Activated naive CD8-positive, alpha-beta T cell treated with anti-CD3 and anti-CD28 coated beads for 36 hours (primary cell): ENCODE data around the gene NTN3. TPM values are rescaled to one million over a fixed set of nuclear protein-coding genes. Genes with fewer than 3 reads are reported as not detected.
"Not testable (repeated sequence)": the region's sequence is repeated elsewhere in the genome, so short reads cannot be mapped to it uniquely, and the experiment has no call there.

Experiments used
- DNase-seq: peaks from one replicate; pipeline ENCODE4 v3.0.0; 2021
- H3K27ac Mint-ChIP-seq: one replicate; pipeline ENCODE4 v1.8.0; 2022; ENCODE audit warnings: mild to moderate bottlenecking, moderate library complexity, mixed read lengths
- H3K27me3 Mint-ChIP-seq: one replicate; pipeline ENCODE4 v1.8.0; 2022; ENCODE audit warnings: mild to moderate bottlenecking, mixed read lengths
- H3K36me3 Mint-ChIP-seq: one replicate; pipeline ENCODE4 v1.8.0; 2021; ENCODE audit warnings: mild to moderate bottlenecking, mixed read lengths
- H3K4me1 Mint-ChIP-seq: one replicate; pipeline ENCODE4 v1.8.0; 2021; ENCODE audit warnings: mixed read lengths
- H3K4me3 Mint-ChIP-seq: one replicate; pipeline ENCODE4 v1.8.0; 2022; ENCODE audit warnings: mild to moderate bottlenecking, moderate library complexity, mixed read lengths
- H3K9me3 Mint-ChIP-seq: one replicate; pipeline ENCODE4 v1.8.0; 2022; ENCODE audit warnings: mixed read lengths
- total RNA-seq, 2 experiments: library from RNA; stranded (reverse); gene quantifications; one replicate each; pipeline ENCODE4 v1.2.3, GENCODE V29; 2021

Gene NTN3
- total RNA-seq, 2 experiments from 2014 or later = not detected

GRCh38 chr16:2432801-2433505 is 38.1 kb upstream of the NTN3 start:
- Mint-ChIP-seq H3K4me3 (no peak overlapping the region), H3K27me3 (no peaks in the 10 kb centered on the region), H3K9me3 (no peaks in the 10 kb centered on the region), H3K36me3 (peaks cover 42% of the 10 kb centered on the region), H3K27ac (no peak overlapping the region), H3K4me1 (peaks cover 13% of the 10 kb centered on the region)
- no peak for DNase-seq

GRCh38 chr16:2435236-2435635 is 35.9 kb upstream of the NTN3 start:
- H3K27me3 Mint-ChIP-seq, H3K27ac Mint-ChIP-seq, H3K9me3 Mint-ChIP-seq, DNase-seq, H3K4me1 Mint-ChIP-seq, H3K4me3 Mint-ChIP-seq: not testable (repeated sequence)
- H3K36me3 Mint-ChIP-seq = peaks cover 48% of the 10 kb centered on the region

- Mint-ChIP-seq H3K4me1 (no peaks in the 10 kb centered on the region), H3K4me3 (no peak overlapping the region), H3K36me3 (peaks cover 39% of the 10 kb centered on the region), H3K9me3 (no peaks in the 10 kb centered on the region), H3K27me3 (no peaks in the 10 kb centered on the region), H3K27ac (no peak overlapping the region)
- no peak for DNase-seq
These were observed 35.0 kb upstream of the NTN3 start for GRCh38 chr16:2436110-2436509.

GRCh38 chr16:2437032-2437790 is 33.9 kb upstream of the NTN3 start:
- no peaks in the 10 kb centered on the region for H3K27me3 Mint-ChIP-seq
- DNase-seq = no peak
- H3K27ac Mint-ChIP-seq = no peak overlapping the region
- peaks cover 38% of the 10 kb centered on the region for H3K36me3 Mint-ChIP-seq
- H3K9me3 Mint-ChIP-seq = no peaks in the 10 kb centered on the region
- H3K4me3 Mint-ChIP-seq = no peak overlapping the region
- no peaks in the 10 kb centered on the region for H3K4me1 Mint-ChIP-seq

GRCh38 chr16:2438121-2438520 is 33.0 kb upstream of the NTN3 start:
- Mint-ChIP-seq H3K36me3 (peaks cover 31% of the 10 kb centered on the region), H3K4me1 (no peaks in the 10 kb centered on the region), H3K4me3 (no peak overlapping the region), H3K27me3 (no peaks in the 10 kb centered on the region), H3K27ac (no peak overlapping the region), H3K9me3 (no peaks in the 10 kb centered on the region)
- DNase-seq = no peak

GRCh38 chr16:2439598-2439997 is 31.5 kb upstream of the NTN3 start:
- Mint-ChIP-seq H3K4me3 (no peak overlapping the region), H3K27me3 (no peaks in the 10 kb centered on the region), H3K36me3 (peaks cover 27% of the 10 kb centered on the region), H3K27ac (peak overlapping the region; percentile 72), H3K4me1 (no peaks in the 10 kb centered on the region), H3K9me3 (no peaks in the 10 kb centered on the region)
- no peak for DNase-seq

- H3K9me3 Mint-ChIP-seq, H3K27me3 Mint-ChIP-seq, DNase-seq, H3K4me3 Mint-ChIP-seq, H3K27ac Mint-ChIP-seq, H3K4me1 Mint-ChIP-seq: not testable (repeated sequence)
- peaks cover 25% of the 10 kb centered on the region for H3K36me3 Mint-ChIP-seq
These were observed 29.8 kb upstream of the NTN3 start for GRCh38 chr16:2441143-2441804.

- H3K4me3 Mint-ChIP-seq = no peak overlapping the region
- no peaks in the 10 kb centered on the region for H3K27me3 Mint-ChIP-seq
- no peaks in the 10 kb centered on the region for H3K4me1 Mint-ChIP-seq
- H3K36me3 Mint-ChIP-seq = peaks cover 18% of the 10 kb centered on the region
- no peak for DNase-seq
- no peaks in the 10 kb centered on the region for H3K9me3 Mint-ChIP-seq
- no peak overlapping the region for H3K27ac Mint-ChIP-seq
These were observed 27.5 kb upstream of the NTN3 start for GRCh38 chr16:2443555-2443954.

GRCh38 chr16:2447920-2448583 is 23.0 kb upstream of the NTN3 start:
- Mint-ChIP-seq H3K4me1 (no peaks in the 10 kb centered on the region), H3K9me3 (no peaks in the 10 kb centered on the region), H3K4me3 (no peak overlapping the region), H3K27me3 (no peaks in the 10 kb centered on the region), H3K36me3 (peaks cover 20% of the 10 kb centered on the region), H3K27ac (no peak overlapping the region)
- DNase-seq = no peak

- DNase-seq = no peak
- Mint-ChIP-seq H3K4me3 (no peak overlapping the region), H3K9me3 (no peaks in the 10 kb centered on the region), H3K36me3 (peaks cover 24% of the 10 kb centered on the region), H3K4me1 (no peaks in the 10 kb centered on the region), H3K27ac (no peak overlapping the region), H3K27me3 (no peaks in the 10 kb centered on the region)
These were observed 22.0 kb upstream of the NTN3 start for GRCh38 chr16:2449118-2449517.

GRCh38 chr16:2450535-2450934 is 20.6 kb upstream of the NTN3 start:
- H3K36me3 Mint-ChIP-seq = peaks cover 26% of the 10 kb centered on the region
- no peak overlapping the region for H3K27ac Mint-ChIP-seq
- H3K9me3 Mint-ChIP-seq = no peaks in the 10 kb centered on the region

GRCh38 chr16:2450975-2451381 is 20.1 kb upstream of the NTN3 start:
- peaks cover 26% of the 10 kb centered on the region for H3K36me3 Mint-ChIP-seq
- H3K4me1 Mint-ChIP-seq = no peaks in the 10 kb centered on the region
- no peak overlapping the region for H3K27ac Mint-ChIP-seq
- H3K27me3 Mint-ChIP-seq = no peaks in the 10 kb centered on the region
- no peaks in the 10 kb centered on the region for H3K9me3 Mint-ChIP-seq
- DNase-seq = no peak
- no peak overlapping the region for H3K4me3 Mint-ChIP-seq

More at GRCh38 chr16:2450535-2450934, 20.6 kb upstream of the NTN3 start:
- Mint-ChIP-seq H3K27me3 (no peaks in the 10 kb centered on the region), H3K4me3 (no peak overlapping the region), H3K4me1 (no peaks in the 10 kb centered on the region)
- no peak for DNase-seq

GRCh38 chr16:2451851-2452320 is 19.2 kb upstream of the NTN3 start:
- H3K4me3 Mint-ChIP-seq = no peak overlapping the region
- DNase-seq = no peak
- no peaks in the 10 kb centered on the region for H3K9me3 Mint-ChIP-seq
- no peaks in the 10 kb centered on the region for H3K27me3 Mint-ChIP-seq
- H3K4me1 Mint-ChIP-seq = no peaks in the 10 kb centered on the region
- H3K27ac Mint-ChIP-seq = no peak overlapping the region
- H3K36me3 Mint-ChIP-seq = peaks cover 20% of the 10 kb centered on the region

GRCh38 chr16:2452650-2453049 is 18.4 kb upstream of the NTN3 start:
- no peak for DNase-seq
- Mint-ChIP-seq H3K4me3 (no peak overlapping the region), H3K4me1 (no peaks in the 10 kb centered on the region), H3K9me3 (no peaks in the 10 kb centered on the region), H3K36me3 (peaks cover 20% of the 10 kb centered on the region), H3K27ac (no peak overlapping the region), H3K27me3 (no peaks in the 10 kb centered on the region)
